Thoracic aorta (tissue), 2 donors: Measurements from ENCODE around the gene OSGEPL1. TPM values are rescaled to one million over a fixed set of nuclear protein-coding genes. Genes with fewer than 3 reads are reported as not detected.

Experiments used
- ATAC-seq: fragments of 150-250 bp; one replicate; pipeline ENCODE4 v1.8.0; 2017; ENCODE audit warnings: low read depth; ENCODE audit not compliant: insufficient number of reproducible peaks, low FRiP score
- DNase-seq: peaks from one replicate; pipeline ENCODE4 v3.0.0-alpha.2; 2020; ENCODE audit warnings: low spot score
- H3K27ac ChIP-seq, 2 donors: fragments of 200-600 bp; sonication (generic); 1 replicate in 1 of 2; 2 replicates in 1 of 2; pipeline ENCODE4 v1.5.1; 2016; ENCODE audit warnings: mild to moderate bottlenecking in 2 of 2, moderate library complexity in 2 of 2
- H3K27me3 ChIP-seq: fragments of 200-600 bp; sonication (generic); replicated peaks from 2 replicates; pipeline ENCODE4 v1.6.0; 2016; ENCODE audit warnings: mild to moderate bottlenecking; ENCODE audit not compliant: insufficient read depth
- H3K36me3 ChIP-seq: fragments of 200-600 bp; sonication (generic); one replicate; pipeline ENCODE4 v1.5.1; 2016
- H3K4me1 ChIP-seq, 2 donors: fragments of 200-600 bp; sonication (generic); 1 replicate in 1 of 2; 2 replicates in 1 of 2; pipeline versions ENCODE4 v1.5.1 to v1.6.0; 2016; ENCODE audit warnings: low read depth in 2 of 2, mild to moderate bottlenecking in 1 of 2; ENCODE audit not compliant: control insufficient read depth in 1 of 2
- H3K4me3 ChIP-seq: fragments of 200-600 bp; sonication (generic); 2 replicates; pipeline ENCODE4 v1.5.1; 2016; ENCODE audit warnings: mild to moderate bottlenecking
- H3K9me3 ChIP-seq: fragments of 200-600 bp; sonication (generic); 2 replicates; pipeline ENCODE4 v1.5.1; 2016
- CTCF ChIP-seq: fragments of 200-600 bp; sonication (generic); IDR thresholded peaks from one replicate; pipeline ENCODE4 v1.5.1; 2019; ENCODE audit warnings: antibody characterized with exemption
- total RNA-seq, 2 donors: library from RNA; depleted of rRNA; stranded (reverse); fragments of >200 nt; gene quantifications; one replicate each; pipeline versions ENCODE4 v1.1.0 to v1.2.3, GENCODE V29; 2016

The OSGEPL1 gene
- total RNA-seq, 2 donors from 2014 or later: 1.9 to 5.7 TPM

GRCh38 chr2:189798312-189799029 lies 35.9 kb upstream of the OSGEPL1 start:
- no peaks in the 10 kb centered on the region for H3K27me3 ChIP-seq
- H3K9me3 ChIP-seq: no peaks in the 10 kb centered on the region
- ATAC-seq (no peak), DNase-seq (no peak)
- no peak overlapping the region for H3K4me3 ChIP-seq
- H3K36me3 ChIP-seq: peaks cover 5% of the 10 kb centered on the region
- no peak overlapping the region for H3K27ac ChIP-seq
- no peak for TF ChIP-seq CTCF
- no peaks in the 10 kb centered on the region for H3K4me1 ChIP-seq

GRCh38 chr2:189797902-189798301 lies 35.3 kb upstream of the OSGEPL1 start:
- Histone ChIP-seq H3K4me3 (no peak overlapping the region), H3K27ac (no peak overlapping the region), H3K27me3 (no peaks in the 10 kb centered on the region), H3K9me3 (no peaks in the 10 kb centered on the region), H3K36me3 (peaks cover 5% of the 10 kb centered on the region), H3K4me1 (no peaks in the 10 kb centered on the region)
- no peak for DNase-seq
- no peak for ATAC-seq
- TF ChIP-seq CTCF: no peak

- no peaks in the 10 kb centered on the region for H3K9me3 ChIP-seq
- DNase-seq (no peak), ATAC-seq (no peak)
- TF ChIP-seq CTCF: no peak
- H3K27ac ChIP-seq: no peak overlapping the region
- no peak overlapping the region for H3K4me3 ChIP-seq
- H3K27me3 ChIP-seq: no peaks in the 10 kb centered on the region
- H3K36me3 ChIP-seq: peaks cover 5% of the 10 kb centered on the region
- H3K4me1 ChIP-seq: no peaks in the 10 kb centered on the region
These were observed 31.7 kb upstream of the OSGEPL1 start for GRCh38 chr2:189794310-189794709.

- Histone ChIP-seq H3K27me3 (no peaks in the 10 kb centered on the region), H3K4me3 (no peak overlapping the region), H3K4me1 (no peaks in the 10 kb centered on the region), H3K36me3 (peaks cover 5% of the 10 kb centered on the region), H3K9me3 (no peaks in the 10 kb centered on the region), H3K27ac (no peak overlapping the region)
- DNase-seq (no peak), ATAC-seq (no peak)
- no peak for TF ChIP-seq CTCF
These were observed 28.9 kb upstream of the OSGEPL1 start for GRCh38 chr2:189791338-189792042.
